ENCODE measurements around the gene GPR6.
A peak's percentile ranks its signal among the peaks of the same experiment; 100 is the strongest.

Gene GPR6

GRCh38 chr6:110002676-110003075 lies 24.6 kb downstream of the GPR6 start:
- no peak for DNase-seq

GRCh38 chr6:110013386-110013785 lies 35.3 kb downstream of the GPR6 start:
- no peak for DNase-seq

GRCh38 chr6:110015206-110015605 lies 37.1 kb downstream of the GPR6 start:
- no peak for DNase-seq

- no peak for DNase-seq
Measured at GRCh38 chr6:110017306-110017705, 39.2 kb downstream of the GPR6 start.

GRCh38 chr6:110017946-110018345 lies 39.8 kb downstream of the GPR6 start:
- no peak for DNase-seq

GRCh38 chr6:110018486-110018885 lies 40.4 kb downstream of the GPR6 start:
- DNase-seq, result no peak

DNA sequence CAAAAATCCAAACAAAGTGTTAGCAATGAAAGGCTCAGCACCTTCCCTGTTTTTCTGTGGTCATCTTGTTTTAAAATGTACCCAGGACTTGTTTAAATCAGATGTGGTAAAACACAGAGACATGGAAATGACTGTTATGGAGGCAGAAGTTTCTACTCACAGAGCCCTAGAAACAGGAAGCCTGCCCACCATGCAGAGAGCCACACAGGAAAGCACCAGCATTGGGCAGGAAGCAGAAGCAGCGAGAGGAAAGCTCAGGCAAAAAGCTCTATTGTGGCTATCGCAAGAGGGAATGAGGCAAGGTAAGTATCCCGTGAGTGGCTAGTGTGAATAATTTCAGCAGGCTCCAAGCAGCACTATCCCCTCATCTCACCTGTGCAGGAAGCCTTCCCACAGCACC lies 42.8 kb downstream of the GPR6 start:
- DNase-seq, result peak; percentile 10

DNA sequence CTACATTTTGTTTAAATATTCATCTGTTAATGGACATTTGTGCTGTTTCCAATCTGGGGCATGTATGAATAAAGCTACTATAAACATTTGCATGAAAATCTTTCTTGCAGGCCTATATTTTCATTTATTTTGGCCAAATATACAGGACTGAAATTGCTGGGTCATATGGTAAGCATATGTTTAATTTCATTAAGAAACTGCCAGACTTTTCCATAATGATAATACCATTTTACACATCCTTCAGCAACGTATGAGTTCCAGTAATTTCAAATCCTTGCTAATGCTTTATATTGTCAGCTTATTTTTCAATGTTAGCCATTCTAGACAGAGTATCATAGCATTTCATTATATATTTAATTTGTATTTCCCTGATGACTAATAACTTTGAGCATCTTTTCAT lies 51.0 kb downstream of the GPR6 start:
- DNase-seq, result no peak
